GM12878 (cell line): Measurements from ENCODE around the gene MAPRE2. TPM values are rescaled to one million over a fixed set of nuclear protein-coding genes. Genes with fewer than 3 reads are reported as not detected.

Experiments used
- ATAC-seq: fragments of 200-7000 bp; cut with Tn5 transposase; 3 replicates; pipeline ENCODE4 v1.9.1; 2020; ENCODE audit warnings: mild to moderate bottlenecking, moderate library complexity
- BruUV-seq: library from RNA; stranded (reverse); fragments of 400-500 nt; replicated peaks from 2 replicates; lab custom pipeline; 2021; lab: Mats Ljungman, UMichigan
- CTCF ChIA-PET: fragments of 300-600 bp; sonication (Branson Sonifier 250); formaldehyde crosslinking; extraction: SDS; loops from one replicate; lab custom pipeline; 2021; ENCODE audit warnings: inconsistent platforms; lab: Yijun Ruan, JAX
- POLR2A ChIA-PET: fragments of 350-600 bp; formaldehyde crosslinking; extraction: SDS; loops from one replicate; lab custom pipeline; 2021; ENCODE audit warnings: inconsistent platforms; lab: Charles Lee
- RAD21 ChIA-PET: fragments of 300-600 bp; sonication (Branson Sonifier 250); formaldehyde crosslinking; loops from one replicate; lab custom pipeline; 2023; ENCODE audit warnings: antibody characterized with exemption; ENCODE audit not compliant: unreplicated experiment; lab: Charles Lee
- SMC1A ChIA-PET: fragments of 300-600 bp; sonication (Branson Sonifier 250); formaldehyde crosslinking; loops from one replicate; lab custom pipeline; 2023; ENCODE audit not compliant: unreplicated experiment, uncharacterized antibody; lab: Charles Lee
- DNase-seq: peaks from one replicate; pipeline ENCODE4 v3.0.0-alpha.2; 2011; ENCODE audit warnings: low read depth, low spot score
- FAIRE-seq: peaks from 3 replicates; lab custom pipeline; 2011; peaks lifted over from hg19 to GRCh38; lab: Jason Lieb, UNC
- H2AFZ ChIP-seq: 2 replicates; pipeline ENCODE4 v1.6.0; 2011; ENCODE audit warnings: low read depth, low read length, control low read depth; ENCODE audit not compliant: control insufficient read depth
- H3K27ac ChIP-seq: 2 replicates; pipeline ENCODE4 v1.5.1; 2011; ENCODE audit warnings: control low read depth; ENCODE audit not compliant: control insufficient read depth, insufficient read depth
- H3K27me3 ChIP-seq, 2 experiments: replicated peaks in 1 of 2; 2 replicates each; pipeline versions ENCODE4 v1.6.0 to v1.6.1; 2011; ENCODE audit warnings: low read length in 1 of 2; ENCODE audit not compliant: control insufficient read depth in 2 of 2, insufficient read depth in 2 of 2
- H3K36me3 ChIP-seq, 2 experiments: 2 replicates each; pipeline ENCODE4 v1.5.1; 2011; ENCODE audit warnings: low read length in 1 of 2; ENCODE audit not compliant: control insufficient read depth in 2 of 2, insufficient read depth in 2 of 2
- H3K4me1 ChIP-seq: 2 replicates; pipeline ENCODE4 v1.6.1; 2011; ENCODE audit warnings: mild to moderate bottlenecking, low read length, moderate library complexity, mixed read lengths; ENCODE audit not compliant: control insufficient read depth, insufficient read depth
- H3K4me2 ChIP-seq: 2 replicates; pipeline ENCODE4 v1.6.0; 2011; ENCODE audit warnings: control low read depth; ENCODE audit not compliant: control insufficient read depth, insufficient read depth
- H3K4me3 ChIP-seq: fragments of 200-600 bp; sonication (generic); 2 replicates; pipeline ENCODE4 v1.5.1; 2016
- H3K79me2 ChIP-seq: 2 replicates; pipeline ENCODE4 v1.6.0; 2011; ENCODE audit warnings: low read length; ENCODE audit not compliant: control insufficient read depth, insufficient read depth
- H3K9ac ChIP-seq: 2 replicates; pipeline ENCODE4 v1.8.0; 2011; ENCODE audit warnings: low read length, control low read depth, mixed read lengths; ENCODE audit not compliant: control insufficient read depth, insufficient read depth
- H3K9me3 ChIP-seq: replicated peaks from 3 replicates; pipeline ENCODE4 v1.5.1; 2011; ENCODE audit warnings: mild to moderate bottlenecking, low read length; ENCODE audit not compliant: control insufficient read depth, insufficient read depth
- H4K20me1 ChIP-seq: 2 replicates; pipeline ENCODE4 v1.6.0; 2011; ENCODE audit not compliant: control insufficient read depth, insufficient read depth
- IRF3 ChIP-seq: fragments of 450-650 bp; IDR thresholded peaks from 2 replicates; pipeline ENCODE4 v1.6.1; 2014; ENCODE audit warnings: mild to moderate bottlenecking
- MAX ChIP-seq: IDR thresholded peaks from 2 replicates; pipeline ENCODE4 v1.6.1; 2012; ENCODE audit warnings: low read depth, low read length, improper control_type of control experiment
- MYB ChIP-seq: fragments of 150-350 bp; IDR thresholded peaks from 2 replicates; pipeline ENCODE4 v1.6.1; 2014; ENCODE audit warnings: mild to moderate bottlenecking, low read depth, low read length, borderline replicate concordance
- NR2C2 ChIP-seq: IDR thresholded peaks from 2 replicates; pipeline ENCODE4 v1.6.1; 2011; ENCODE audit warnings: borderline replicate concordance, low read depth; ENCODE audit not compliant: control insufficient read depth, insufficient read length
- POLR2AphosphoS5 ChIP-seq: IDR thresholded peaks from 2 replicates; pipeline ENCODE4 v1.6.1; 2011; ENCODE audit warnings: mild to moderate bottlenecking, low read length, inconsistent platforms
- RUNX3 ChIP-seq: IDR thresholded peaks from 2 replicates; pipeline ENCODE4 v1.6.1; 2012; ENCODE audit warnings: low read length, inconsistent platforms
- TBL1XR1 ChIP-seq: IDR thresholded peaks from 2 replicates; pipeline ENCODE4 v1.6.1; 2012; ENCODE audit warnings: low read depth, low read length, improper control_type of control experiment
- ZNF384 ChIP-seq: IDR thresholded peaks from 2 replicates; pipeline ENCODE4 v1.6.1; 2012; ENCODE audit warnings: low read depth, mild to moderate bottlenecking, low read length, improper control_type of control experiment, borderline replicate concordance
- ZNF687 ChIP-seq: fragments of 450-650 bp; IDR thresholded peaks from 2 replicates; pipeline ENCODE4 v1.6.1; 2017; ENCODE audit warnings: mild to moderate bottlenecking, moderate library complexity
- WGBS: methylation state at CpG from one replicate; pipeline ENCODE4 v1.1.6; 2016; ENCODE audit warnings: low lambda C conversion rate; ENCODE audit not compliant: insufficient replicate concordance, insufficient coverage; ENCODE audit errors: missing lambda C conversion rate; 5-methylcytosine and 5-hydroxymethylcytosine counted together
- in situ Hi-C: fragments of 300-500 bp; cut with MboI; formaldehyde crosslinking; loops from 9 replicates; pipeline ENCODE4 v1.14.3; 2018; ENCODE audit warnings: mixed read lengths
- intact Hi-C: fragments of 100-400 bp; cut with micrococcal nuclease; formaldehyde crosslinking; loops from one replicate; pipeline ENCODE4 v1.14.2; 2022; ENCODE audit not compliant: unreplicated experiment
- polyA plus RNA-seq, 11 experiments: library from polyadenylated mRNA; depleted of rRNA in 4 of 11; unstranded in 6 of 11; stranded (reverse) in 5 of 11; fragments of >200 nt; fragmentation: Nextera tagmentation in 4 of 11; fragmentation: Illumina TruSeq in 1 of 11; extraction: Ambion mirVana in 4 of 11; extraction: Trizol in 1 of 11; gene quantifications; 1 replicate in 1 of 11; 2 replicates in 10 of 11; pipeline versions ENCODE4 v1.2.1 to v1.2.3, GENCODE V29; 2011 to 2016; ENCODE audit warnings: inconsistent platforms in 2 of 11, missing spikeins in 2 of 11, low read depth in 1 of 11
- total RNA-seq, 4 experiments: library from RNA; depleted of rRNA in 3 of 4; stranded (reverse); fragments of >200 nt in 3 of 4; fragmentation: Illumina TruSeq in 1 of 4; extraction: Trizol in 1 of 4; gene quantifications; 2 replicates each; pipeline versions ENCODE4 v1.2.1 to v1.2.3, GENCODE V29; 2013 to 2021
- TF ChIP-seq, protein P1 (sequence below): IDR thresholded peaks from 2 replicates; pipeline ENCODE4 v1.6.1; 2011; ENCODE audit warnings: mild to moderate bottlenecking, low read depth, low read length, moderate library complexity; ENCODE audit not compliant: insufficient replicate concordance

The MAPRE2 gene
- total and polyA plus RNA-seq, 10 of the 15 experiments (the other 5 are each of a cell fraction or from before 2014, with no cell fraction given) = 11.0 to 50.6 (median 24.0) TPM

DNA sequence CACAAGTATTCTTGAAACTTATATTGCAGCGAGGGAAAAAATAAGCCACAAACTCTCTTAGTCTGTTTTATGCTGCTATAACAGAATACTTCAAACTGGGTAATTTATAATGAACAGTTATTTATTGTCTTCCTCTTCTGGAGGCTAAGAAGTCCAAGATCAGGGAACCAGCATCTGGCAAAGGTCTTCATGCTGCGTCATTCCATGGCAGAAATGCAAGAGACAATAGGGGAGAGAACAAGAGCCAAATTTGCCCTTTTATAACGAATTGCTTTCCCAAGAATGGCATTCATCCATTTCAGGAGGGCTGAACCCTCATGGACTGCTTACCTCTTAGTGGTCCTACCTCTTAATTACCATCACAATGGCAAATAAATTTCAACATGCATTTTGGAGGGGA lies 46.5 kb downstream of the MAPRE2 start:
- H3K9me3 ChIP-seq = no peaks in the 10 kb centered on the region
- no peak for TF ChIP-seq ZNF384
- no peak for TF ChIP-seq TBL1XR1
- no peak for TF ChIP-seq RUNX3
- no peak for TF ChIP-seq NR2C2
- TF ChIP-seq MYB = no peak
- no peak for TF ChIP-seq ZNF687
- TF ChIP-seq, protein P1, sequence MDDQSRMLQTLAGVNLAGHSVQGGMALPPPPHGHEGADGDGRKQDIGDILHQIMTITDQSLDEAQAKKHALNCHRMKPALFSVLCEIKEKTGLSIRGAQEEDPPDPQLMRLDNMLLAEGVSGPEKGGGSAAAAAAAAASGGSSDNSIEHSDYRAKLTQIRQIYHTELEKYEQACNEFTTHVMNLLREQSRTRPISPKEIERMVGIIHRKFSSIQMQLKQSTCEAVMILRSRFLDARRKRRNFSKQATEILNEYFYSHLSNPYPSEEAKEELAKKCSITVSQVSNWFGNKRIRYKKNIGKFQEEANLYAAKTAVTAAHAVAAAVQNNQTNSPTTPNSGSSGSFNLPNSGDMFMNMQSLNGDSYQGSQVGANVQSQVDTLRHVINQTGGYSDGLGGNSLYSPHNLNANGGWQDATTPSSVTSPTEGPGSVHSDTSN = no peak
- TF ChIP-seq MAX = no peak
- no peak for TF ChIP-seq IRF3
- no peak for TF ChIP-seq POLR2AphosphoS5
- no peak overlapping the region for H2AFZ ChIP-seq
- RAD21 ChIA-PET = no interaction called here
- CTCF ChIA-PET = no interaction called here
- 67% methylated on average over 3 of the region's 3 CpGs for WGBS
- SMC1A ChIA-PET = interaction anchor here (1.2 to 1.7 kb wide), 2 partner anchors 8 to 14 kb away, joined by 4 to 5 read pairs; no protein-coding TSS in a partner anchor
- DNase-seq (no peak), FAIRE-seq (no peak), ATAC-seq (no peak)
- H3K27ac ChIP-seq = no peak overlapping the region
- POLR2A ChIA-PET = no interaction called here
- H3K36me3 ChIP-seq = no peaks in the 10 kb centered on the region
- intact Hi-C loops = no loop called here
- H3K27me3 ChIP-seq = no peaks in the 10 kb centered on the region
- no peak overlapping the region for H3K4me2 ChIP-seq
- in situ Hi-C loops = no loop called here
- no peak overlapping the region for H3K4me3 ChIP-seq
- no peaks in the 10 kb centered on the region for H3K4me1 ChIP-seq
- no peaks in the 10 kb centered on the region; the same call in 1 of the 2 replicates for H4K20me1 ChIP-seq
- BruUV-seq = no TSS peak
- no peaks in the 10 kb centered on the region for H3K79me2 ChIP-seq
- H3K9ac ChIP-seq = no peak overlapping the region
